HG03095 (cell line): ENCODE measurements around the gene HNRNPUL2.
A peak's percentile ranks its signal among the peaks of the same experiment; 100 is the strongest.
"Not testable (repeated sequence)": the region's sequence is repeated elsewhere in the genome, so short reads cannot be mapped to it uniquely, and the experiment has no call there.

Experiments used
- ATAC-seq: cut with Tn5 transposase; IDR thresholded peaks from one replicate; pipeline ENCODE4 v1.9.1; 2021; ENCODE audit warnings: moderate library complexity; ENCODE audit not compliant: unreplicated experiment

Gene HNRNPUL2

GRCh38 chr11:62727165-62727871 is at the start of gene HNRNPUL2:
TSS of gene HNRNPUL2 (minus strand) at chr11:62727457. CDS start at chr11:62727156, 301 bp downstream.
- ATAC-seq: peak; percentile 62

- no peak for ATAC-seq
Measured at GRCh38 chr11:62775646-62776045, 48.4 kb upstream of the HNRNPUL2 start.

- ATAC-seq: no peak
Measured at GRCh38 chr11:62774407-62774806, 47.1 kb upstream of the HNRNPUL2 start.

- ATAC-seq: peak; percentile 74
Measured at GRCh38 chr11:62771144-62772021, 44.1 kb upstream of the HNRNPUL2 start, which contains the start of gene TAF6L. TSS of gene TAF6L (plus strand) at chr11:62771396. CDS start at chr11:62775784, 4,388 bp downstream.

- ATAC-seq: no peak
Measured at GRCh38 chr11:62770778-62771143, 43.5 kb upstream of the HNRNPUL2 start.

- ATAC-seq: not testable (repeated sequence)
Measured at GRCh38 chr11:62760867-62761227, 33.6 kb upstream of the HNRNPUL2 start.

GRCh38 chr11:62757846-62758788 is 30.9 kb upstream of the HNRNPUL2 start:
- ATAC-seq: no peak

GRCh38 chr11:62755086-62755615 is 27.9 kb upstream of the HNRNPUL2 start:
- no peak for ATAC-seq

- peak; percentile 90 for ATAC-seq
Measured at GRCh38 chr11:62753736-62754603, 26.7 kb upstream of the HNRNPUL2 start, which contains the start of gene ZBTB3. TSS of gene ZBTB3 (minus strand) at chr11:62754160. CDS start at chr11:62753664, 496 bp downstream.

GRCh38 chr11:62752994-62753735 is 25.9 kb upstream of the HNRNPUL2 start:
- no peak for ATAC-seq

- ATAC-seq: no peak
Measured at GRCh38 chr11:62752177-62752785, 25.0 kb upstream of the HNRNPUL2 start.

GRCh38 chr11:62749931-62750330 is 22.7 kb upstream of the HNRNPUL2 start:
- ATAC-seq: not testable (repeated sequence)

GRCh38 chr11:62747475-62748160 is 20.4 kb upstream of the HNRNPUL2 start:
- no peak for ATAC-seq

- ATAC-seq: no peak
Measured at GRCh38 chr11:62737196-62737595, 9.9 kb upstream of the HNRNPUL2 start.

- no peak for ATAC-seq
Measured at GRCh38 chr11:62732830-62733229, 5.6 kb upstream of the HNRNPUL2 start.

- not testable (repeated sequence) for ATAC-seq
Measured at GRCh38 chr11:62730076-62730475, 2.8 kb upstream of the HNRNPUL2 start.

GRCh38 chr11:62728171-62728988 is 1.1 kb upstream of the HNRNPUL2 start, which contains the start of gene TTC9C:
TSS of gene TTC9C (plus strand) at chr11:62728486. CDS start at chr11:62728849, 363 bp downstream.
- peak; percentile 20 for ATAC-seq
